Putamen (tissue), 1 donor: ENCODE results near the gene IDI2.

ENCODE experiments used
- DNase-seq: peaks from one replicate; pipeline ENCODE4 v3.0.0-alpha.2; 2016; ENCODE audit warnings: low spot score

IDI2 gene

GRCh38 chr10:1007583-1007982 is 18.1 kb downstream of the IDI2 start:
- DNase-seq, result no peak

DNA sequence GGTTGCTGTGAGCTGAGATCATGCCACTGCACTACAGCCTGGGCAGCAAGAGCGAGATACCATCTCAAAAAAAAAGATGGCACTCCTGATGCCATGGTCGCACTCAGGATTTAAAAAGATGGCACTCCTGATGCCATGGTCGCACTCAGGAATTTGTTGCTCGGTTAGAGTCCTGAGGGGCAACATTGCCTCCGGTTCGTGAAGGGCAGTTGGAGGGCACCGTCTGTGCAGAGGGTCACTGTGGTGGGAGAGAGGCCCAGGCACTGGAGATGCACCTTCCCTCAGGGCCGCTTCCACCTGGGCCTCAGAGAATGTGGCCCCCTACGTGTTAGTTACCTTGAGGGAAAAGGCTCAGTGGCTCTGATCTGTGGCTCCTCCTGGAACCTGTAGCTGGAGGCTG is 19.1 kb downstream of the IDI2 start:
- no peak for DNase-seq

- DNase-seq, result no peak
These were observed 21.6 kb downstream of the IDI2 start for GRCh38 chr10:1003884-1004670.

GRCh38 chr10:1002425-1003006 is 23.1 kb downstream of the IDI2 start:
- DNase-seq, result no peak

DNA sequence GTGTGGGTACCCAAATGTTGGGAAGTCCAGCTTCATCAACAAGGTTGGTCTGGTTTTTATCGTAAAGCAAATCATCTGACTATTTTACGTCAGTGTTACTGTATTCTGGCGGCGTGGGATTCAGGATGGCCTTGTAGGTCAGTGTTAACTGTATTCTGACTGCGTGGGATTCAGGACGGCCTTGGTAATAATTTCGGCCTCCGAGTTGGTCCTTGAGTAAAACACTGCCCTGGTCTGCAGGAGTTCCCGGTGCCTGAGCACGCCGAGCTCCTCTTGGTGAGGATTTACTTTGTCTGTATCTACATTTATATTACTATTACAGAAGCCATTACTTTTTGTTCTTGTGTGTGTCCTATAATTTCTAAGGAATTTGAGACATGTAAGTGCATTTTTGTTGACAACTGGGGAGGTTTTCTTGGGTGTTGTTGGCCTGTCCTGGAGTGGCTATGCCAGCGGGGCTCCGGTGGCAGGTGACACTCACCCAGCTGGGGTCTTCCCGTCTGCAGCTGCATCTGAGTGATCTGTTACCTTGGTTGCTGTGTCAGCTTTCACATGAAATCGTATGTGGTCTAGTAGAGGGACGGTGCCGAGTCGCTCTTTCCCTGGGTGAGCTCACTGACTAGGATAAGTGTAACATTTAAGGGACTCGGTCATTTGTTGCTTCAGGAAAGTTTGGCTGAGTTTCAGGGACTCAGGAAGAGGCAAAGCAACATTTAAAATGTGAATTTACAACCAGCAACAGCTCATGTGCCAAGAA is 28.2 kb downstream of the IDI2 start:
- DNase-seq, result no peak

DNA sequence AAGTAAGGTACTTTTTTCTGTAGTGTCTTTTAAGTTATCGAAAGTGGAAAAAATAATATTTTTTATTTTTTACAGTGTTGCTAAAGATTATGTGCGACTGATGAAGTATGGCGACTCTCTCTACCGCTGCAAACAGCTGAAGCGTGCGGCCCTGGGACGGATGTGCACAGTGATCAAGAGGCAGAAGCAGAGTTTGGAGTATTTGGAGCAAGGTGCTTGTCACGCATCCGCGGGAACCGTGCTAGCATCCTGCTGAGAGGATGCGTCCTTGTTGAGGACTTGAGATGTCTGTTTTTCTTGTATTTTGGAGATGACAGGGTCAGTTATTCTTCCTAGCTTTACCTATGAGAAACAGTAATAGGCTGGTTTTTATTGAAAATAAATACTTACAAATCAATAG is 29.6 kb downstream of the IDI2 start:
- no peak for DNase-seq

GRCh38 chr10:995559-995926 is 30.1 kb downstream of the IDI2 start:
- no peak for DNase-seq

- DNase-seq, result no peak
These were observed 30.7 kb downstream of the IDI2 start for GRCh38 chr10:994836-995558.

DNA sequence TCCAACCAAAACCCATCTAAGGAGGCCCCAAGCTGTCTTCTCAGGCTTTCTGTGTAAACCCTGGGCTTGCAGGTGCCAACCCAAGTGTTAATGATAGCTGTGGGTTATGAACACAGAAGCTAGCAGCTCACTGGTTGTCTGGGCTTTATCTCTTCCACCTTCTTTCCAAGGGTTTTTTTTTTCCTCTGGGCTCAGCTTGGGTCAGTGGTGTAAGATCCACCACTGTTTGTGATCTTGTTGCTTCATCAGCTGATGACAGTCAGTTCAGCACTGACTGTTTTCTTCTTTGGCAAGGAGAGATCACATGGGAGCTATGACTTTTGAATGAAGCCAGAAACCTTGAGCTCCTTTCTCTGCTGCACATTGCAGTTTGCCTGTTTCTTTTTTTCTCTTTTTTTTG is 32.8 kb downstream of the IDI2 start:
- no peak for DNase-seq

GRCh38 chr10:992467-992866 is 33.2 kb downstream of the IDI2 start:
- no peak for DNase-seq

- DNase-seq, result no peak
These were observed 34.9 kb downstream of the IDI2 start for GRCh38 chr10:990808-991207.

DNA sequence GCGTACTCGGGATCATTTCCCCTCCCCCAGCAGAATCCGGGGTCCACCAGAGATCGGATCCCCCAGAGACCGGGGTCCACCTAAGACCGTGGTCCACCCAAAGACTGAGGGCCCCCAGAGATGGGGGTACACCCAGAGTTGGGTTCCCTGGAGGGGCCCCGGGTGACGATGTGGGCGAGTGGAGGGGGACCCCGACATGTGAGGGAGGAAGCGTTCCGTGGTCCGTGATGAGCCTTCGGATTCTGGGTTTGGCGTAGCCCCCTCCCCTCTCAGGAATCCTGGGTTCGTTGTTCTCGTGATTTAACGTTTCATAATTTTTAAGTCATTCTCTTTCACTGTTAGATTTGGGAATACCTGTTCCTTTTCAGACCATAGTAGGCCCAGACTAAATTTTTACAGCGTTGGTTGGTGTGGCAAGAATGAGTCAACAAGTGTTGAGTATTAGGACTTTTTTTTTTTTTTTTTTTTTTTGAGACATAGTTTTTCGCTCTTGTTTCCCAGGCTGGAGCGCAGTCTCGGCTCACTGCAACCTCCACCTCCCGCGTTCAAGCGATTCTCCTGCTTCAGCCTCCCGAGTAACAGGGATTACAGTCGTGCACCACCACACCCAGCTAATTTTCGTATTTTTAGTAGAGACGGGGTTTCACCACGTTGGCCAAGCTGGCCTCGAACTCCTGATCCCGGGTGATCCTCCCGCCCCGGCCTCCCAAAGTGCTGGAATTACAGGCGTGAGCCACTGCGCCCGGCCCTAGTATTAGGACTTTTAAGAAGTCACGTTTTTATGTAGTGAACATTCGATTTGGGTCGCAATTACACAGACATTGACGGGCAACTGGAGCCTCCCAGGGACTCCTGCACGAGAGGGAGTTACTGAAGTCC is 36.8 kb downstream of the IDI2 start:
- no peak for DNase-seq

DNA sequence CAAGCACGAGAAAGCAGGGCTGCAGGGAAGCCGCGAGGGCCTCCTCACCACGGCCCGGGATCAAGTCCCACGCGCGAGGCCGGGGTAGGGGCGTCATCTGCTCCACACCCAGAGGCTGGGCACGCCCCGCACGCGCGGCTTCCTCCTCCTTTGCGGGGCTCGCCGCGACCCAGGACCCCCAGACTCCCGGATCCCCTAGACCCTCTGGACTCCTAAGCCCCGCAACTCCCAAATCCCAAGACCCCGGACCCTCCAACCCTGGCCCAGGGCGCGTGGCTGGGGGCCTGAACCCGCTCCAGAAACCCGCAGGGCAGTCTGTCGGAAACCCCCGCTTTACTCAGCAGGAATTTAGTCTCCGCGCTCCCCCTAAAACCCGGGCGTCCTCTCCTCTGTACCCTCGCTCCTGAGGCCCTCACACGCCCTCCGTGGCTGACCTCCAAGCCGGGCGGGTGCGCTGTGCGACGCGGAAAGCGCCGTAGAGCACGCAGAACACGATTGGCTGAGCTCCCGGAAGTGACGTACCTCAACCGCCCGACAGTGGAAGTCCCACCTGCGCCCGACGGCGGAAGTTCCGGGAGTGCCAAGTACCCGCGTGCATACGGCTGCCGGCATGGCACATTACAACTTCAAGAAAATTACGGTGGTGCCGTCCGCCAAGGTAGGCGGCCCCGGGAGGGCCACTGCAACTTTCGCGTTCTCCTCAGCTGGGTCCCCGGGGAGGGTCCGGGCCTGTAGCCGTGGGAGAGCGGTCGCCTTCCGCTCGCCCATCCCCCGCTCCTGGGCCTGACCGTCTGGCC is 37.6 kb downstream of the IDI2 start, which contains the start of gene GTPBP4:
GTPBP4 (plus strand) TSS at position 565 of the 797 bp plus-strand sequence; CDS start at position 611, 46 bp downstream.
- DNase-seq, result peak; percentile 98

DNA sequence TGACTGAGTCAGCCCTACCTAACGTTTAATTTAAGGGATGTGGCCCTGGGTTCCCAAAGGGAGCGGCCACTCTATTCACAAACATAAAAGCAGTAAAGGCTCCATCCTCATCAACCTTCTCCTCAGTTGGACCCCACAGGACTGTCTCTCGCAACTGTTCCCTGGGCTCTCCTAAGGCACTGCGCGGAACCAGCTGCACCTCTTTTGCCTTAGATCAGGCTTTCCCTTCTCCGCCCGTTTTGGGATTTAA is 38.1 kb downstream of the IDI2 start:
- no peak for DNase-seq

GRCh38 chr10:986881-987619 is 38.6 kb downstream of the IDI2 start:
- no peak for DNase-seq

GRCh38 chr10:986137-986825 is 39.4 kb downstream of the IDI2 start:
- no peak for DNase-seq

- no peak for DNase-seq
These were observed 40.3 kb downstream of the IDI2 start for GRCh38 chr10:985361-985760.

DNA sequence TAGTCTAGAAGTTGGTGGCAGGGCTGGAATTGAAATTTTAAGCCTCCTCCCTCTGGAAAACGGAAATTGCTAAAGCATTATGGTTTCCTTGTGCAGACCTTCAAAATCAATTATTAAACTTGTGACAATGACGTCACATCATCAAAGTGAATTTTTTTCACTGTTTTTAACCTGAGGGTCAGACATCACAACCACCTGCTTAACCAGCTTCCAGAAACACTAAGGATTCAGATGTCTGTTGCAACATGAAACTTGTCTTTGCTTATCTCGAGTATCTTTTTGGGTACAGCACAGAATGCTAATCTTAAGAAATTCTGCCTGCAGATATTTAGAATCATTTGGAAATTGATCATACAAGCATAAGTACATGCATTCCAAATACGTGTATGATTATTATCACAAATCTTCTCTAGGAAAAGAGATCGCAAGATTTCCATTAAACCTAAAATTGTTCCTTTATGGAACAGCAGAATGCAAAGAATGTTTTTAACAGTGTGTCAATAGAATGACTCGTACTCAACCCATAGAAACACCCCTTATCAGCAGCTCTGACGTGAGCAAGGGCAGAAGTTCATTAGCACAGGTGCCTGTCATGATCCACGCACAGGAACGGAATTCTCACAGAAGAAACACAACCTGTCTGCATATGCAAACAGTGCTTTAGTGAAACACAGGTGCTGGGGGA is 41.5 kb downstream of the IDI2 start:
- no peak for DNase-seq

DNA sequence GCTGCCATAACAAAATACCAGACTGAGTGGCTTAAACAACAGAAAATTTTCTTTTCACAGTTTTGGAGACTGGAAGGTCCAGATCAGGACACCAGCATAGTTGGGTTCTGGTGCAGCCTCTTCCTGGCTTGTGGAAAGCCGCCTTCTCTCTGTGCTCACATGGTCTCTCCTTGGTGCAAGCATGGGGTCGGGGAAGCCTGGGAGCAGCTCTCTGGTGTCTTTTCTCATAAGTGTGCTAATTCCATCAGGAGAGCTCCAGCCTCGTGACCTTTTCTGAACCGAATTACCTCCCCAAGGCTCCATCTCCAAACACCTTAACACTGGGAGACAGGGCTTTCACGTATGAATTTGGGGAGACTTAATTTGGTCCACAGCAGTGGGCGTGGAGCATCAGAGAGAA is 42.3 kb downstream of the IDI2 start:
- no peak for DNase-seq
